ENCODE measurements around the gene CDKAL1. TPM values are rescaled to one million over a fixed set of nuclear protein-coding genes. Genes with fewer than 3 reads are reported as not detected.

Gene CDKAL1
- total and polyA plus RNA-seq, 10 of the 15 experiments (the other 5 are each of a cell fraction or from before 2014, with no cell fraction given), result 10.7 to 26.9 (median 17.3) TPM

DNA sequence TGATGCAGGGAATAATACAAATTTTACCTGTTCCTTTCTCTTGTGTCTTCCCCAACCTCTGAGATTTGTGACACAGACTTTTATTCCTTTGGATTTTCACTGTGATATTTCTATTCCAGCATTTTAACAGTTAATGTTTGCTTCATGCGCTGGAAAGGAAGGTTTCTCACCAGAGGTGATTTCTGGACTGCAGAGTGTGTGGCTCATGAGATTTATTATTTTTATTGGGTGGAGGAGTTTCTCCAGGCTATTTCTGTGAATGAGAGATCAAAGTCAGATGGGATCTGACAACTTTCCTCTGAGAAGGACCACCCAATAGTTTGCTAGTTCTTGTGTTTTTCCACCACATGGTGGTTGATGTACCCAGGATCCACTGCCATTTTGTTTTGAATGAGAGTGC, 377.5 kb downstream of the CDKAL1 start:
- DNase-seq (ENCODE audit: low read depth, low spot score), result no peak
- no peaks in the 10 kb centered on the region for H3K4me1 ChIP-seq (ENCODE audit: control insufficient read depth, insufficient read depth, low read length)
- BruUV-seq (replicated peaks), result no TSS peak
- ATAC-seq, result no peak
- no peak for FAIRE-seq
- H3K27ac ChIP-seq (ENCODE audit: control insufficient read depth, insufficient read depth), result no peak overlapping the region
- CTCF ChIA-PET, result no interaction called here
- intact Hi-C loops (cut with micrococcal nuclease; ENCODE audit: unreplicated experiment), result no loop called here
- no peak overlapping the region for H2AFZ ChIP-seq (ENCODE audit: control insufficient read depth, low read depth, low read length)
- POLR2A ChIA-PET, result no interaction called here
- H3K27me3 ChIP-seq (replicated peaks in 1 of 2; ENCODE audit: control insufficient read depth in 2 of 2, insufficient read depth in 2 of 2, low read length in 1 of 2), result no peaks in the 10 kb centered on the region
- no peaks in the 10 kb centered on the region for H3K79me2 ChIP-seq (ENCODE audit: control insufficient read depth, insufficient read depth, low read length)
- H4K20me1 ChIP-seq (ENCODE audit: control insufficient read depth, insufficient read depth), result no peaks in the 10 kb centered on the region
- no peak overlapping the region for H3K4me3 ChIP-seq
- 95% methylated on average over 1 of the region's 1 CpG for WGBS (ENCODE audit: insufficient coverage, insufficient replicate concordance, low lambda C conversion rate, missing lambda C conversion rate)
- H3K9me3 ChIP-seq (replicated peaks; ENCODE audit: control insufficient read depth, insufficient read depth, low read length), result peaks cover 1% of the 10 kb centered on the region; the same call in 2 of the 3 replicates
- no peak overlapping the region for H3K4me2 ChIP-seq (ENCODE audit: control insufficient read depth, insufficient read depth)
- RAD21 ChIA-PET (ENCODE audit: unreplicated experiment), result no interaction called here
- no peak for TF ChIP-seq NR2C2 (IDR thresholded peaks at IDR 0.05; ENCODE audit: borderline replicate concordance, control insufficient read depth, insufficient read length, low read depth)
- TF ChIP-seq TCF7 (IDR thresholded peaks at IDR 0.05; ENCODE audit: borderline replicate concordance), result no peak
- TF ChIP-seq BHLHE40 (IDR thresholded peaks at IDR 0.05; ENCODE audit: borderline replicate concordance in 1 of 2, low read depth in 2 of 2, low read length in 1 of 2), result no peak
- TF ChIP-seq HDGF (IDR thresholded peaks at IDR 0.05), result no peak
- TF ChIP-seq CUX1 (IDR thresholded peaks at IDR 0.05; ENCODE audit: insufficient replicate concordance, low read depth, low read length), result no peak
- TF ChIP-seq RELB (IDR thresholded peaks at IDR 0.05; ENCODE audit: low read depth), result no peak
- TF ChIP-seq KLF5 (IDR thresholded peaks at IDR 0.05; ENCODE audit: partially characterized antibody), result no peak
- no peak for TF ChIP-seq HCFC1 (IDR thresholded peaks at IDR 0.05; ENCODE audit: low read length)
- TF ChIP-seq, protein P1, sequence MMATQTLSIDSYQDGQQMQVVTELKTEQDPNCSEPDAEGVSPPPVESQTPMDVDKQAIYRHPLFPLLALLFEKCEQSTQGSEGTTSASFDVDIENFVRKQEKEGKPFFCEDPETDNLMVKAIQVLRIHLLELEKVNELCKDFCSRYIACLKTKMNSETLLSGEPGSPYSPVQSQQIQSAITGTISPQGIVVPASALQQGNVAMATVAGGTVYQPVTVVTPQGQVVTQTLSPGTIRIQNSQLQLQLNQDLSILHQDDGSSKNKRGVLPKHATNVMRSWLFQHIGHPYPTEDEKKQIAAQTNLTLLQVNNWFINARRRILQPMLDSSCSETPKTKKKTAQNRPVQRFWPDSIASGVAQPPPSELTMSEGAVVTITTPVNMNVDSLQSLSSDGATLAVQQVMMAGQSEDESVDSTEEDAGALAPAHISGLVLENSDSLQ (IDR thresholded peaks at IDR 0.05), result no peak
- no peak overlapping the region for H3K9ac ChIP-seq (ENCODE audit: control insufficient read depth, insufficient read depth, low read length)
- H3K36me3 ChIP-seq (ENCODE audit: control insufficient read depth in 2 of 2, insufficient read depth in 2 of 2, low read length in 1 of 2), result no peaks in the 10 kb centered on the region
- SMC1A ChIA-PET (ENCODE audit: uncharacterized antibody, unreplicated experiment), result interaction anchor here (1.0 kb wide), 1 partner anchor 10 kb away, joined by 3 read pairs; no protein-coding TSS in a partner anchor
- in situ Hi-C loops (cut with MboI), result no loop called here
